PC-9 (cell line): ENCODE results near the gene PRKACA.

Experiments
- EZH2 ChIP-seq: fragments of 200-600 bp; sonication (generic); IDR thresholded peaks from 2 replicates; pipeline ENCODE4 v1.8.0; 2017; ENCODE audit warnings: antibody characterized with exemption, low read depth
- TF ChIP-seq, protein P1 (sequence below): fragments of 200-600 bp; sonication (generic); conservative IDR thresholded peaks from 2 replicates; pipeline ENCODE4 v1.6.1; 2017; ENCODE audit warnings: mixed run types, antibody characterized with exemption, mild to moderate bottlenecking, moderate library complexity

DNA sequence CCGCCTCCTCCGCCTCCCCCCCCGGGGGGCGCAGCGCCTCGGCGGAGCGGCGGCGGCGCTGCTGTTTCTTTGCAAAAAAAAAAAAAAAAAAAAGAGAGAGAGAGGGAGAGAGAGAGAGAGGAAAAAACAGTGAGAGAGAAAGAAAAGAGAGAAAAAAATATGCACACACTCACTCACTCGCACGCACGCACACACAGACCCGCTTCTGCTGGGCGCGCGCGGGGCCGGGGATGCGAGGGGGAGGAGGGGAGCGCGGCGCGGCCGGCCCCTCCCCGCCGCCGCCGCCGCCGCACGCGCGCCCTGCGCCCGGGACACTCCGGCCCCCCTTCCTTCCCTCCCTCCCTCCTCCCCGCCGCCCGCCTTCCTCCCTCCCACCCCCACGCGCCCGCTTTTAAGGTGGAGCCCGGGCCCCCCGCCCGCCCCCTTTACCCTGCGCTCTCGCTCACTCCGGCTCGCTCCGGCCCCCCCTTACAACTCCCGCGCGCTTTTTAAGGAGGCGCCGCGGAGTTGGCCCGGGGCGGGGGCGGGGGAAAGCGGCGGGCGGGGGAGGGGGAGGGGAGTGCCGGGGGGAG is 27.0 kb downstream of the PRKACA start, which contains the start of gene SAMD1:
- TF ChIP-seq, protein P1, sequence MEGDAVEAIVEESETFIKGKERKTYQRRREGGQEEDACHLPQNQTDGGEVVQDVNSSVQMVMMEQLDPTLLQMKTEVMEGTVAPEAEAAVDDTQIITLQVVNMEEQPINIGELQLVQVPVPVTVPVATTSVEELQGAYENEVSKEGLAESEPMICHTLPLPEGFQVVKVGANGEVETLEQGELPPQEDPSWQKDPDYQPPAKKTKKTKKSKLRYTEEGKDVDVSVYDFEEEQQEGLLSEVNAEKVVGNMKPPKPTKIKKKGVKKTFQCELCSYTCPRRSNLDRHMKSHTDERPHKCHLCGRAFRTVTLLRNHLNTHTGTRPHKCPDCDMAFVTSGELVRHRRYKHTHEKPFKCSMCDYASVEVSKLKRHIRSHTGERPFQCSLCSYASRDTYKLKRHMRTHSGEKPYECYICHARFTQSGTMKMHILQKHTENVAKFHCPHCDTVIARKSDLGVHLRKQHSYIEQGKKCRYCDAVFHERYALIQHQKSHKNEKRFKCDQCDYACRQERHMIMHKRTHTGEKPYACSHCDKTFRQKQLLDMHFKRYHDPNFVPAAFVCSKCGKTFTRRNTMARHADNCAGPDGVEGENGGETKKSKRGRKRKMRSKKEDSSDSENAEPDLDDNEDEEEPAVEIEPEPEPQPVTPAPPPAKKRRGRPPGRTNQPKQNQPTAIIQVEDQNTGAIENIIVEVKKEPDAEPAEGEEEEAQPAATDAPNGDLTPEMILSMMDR: no peak
- TF ChIP-seq EZH2: no peak
